GM19240 (cell line): Measurements from ENCODE around the gene LTBP2.

ENCODE experiments used
- DNase-seq: peaks from one replicate; pipeline ENCODE4 v3.0.0; 2011; ENCODE audit warnings: low spot score; ENCODE audit not compliant: insufficient read length

The LTBP2 gene

GRCh38 chr14:74508844-74509428 is 103.1 kb downstream of the LTBP2 start:
- DNase-seq: no peak

GRCh38 chr14:74508292-74508731 is 103.7 kb downstream of the LTBP2 start:
- DNase-seq: no peak

GRCh38 chr14:74507840-74508239 is 104.2 kb downstream of the LTBP2 start:
- DNase-seq: no peak

GRCh38 chr14:74507085-74507484 is 105.0 kb downstream of the LTBP2 start:
- DNase-seq: no peak

GRCh38 chr14:74506411-74506851 is 105.6 kb downstream of the LTBP2 start:
- no peak for DNase-seq

- no peak for DNase-seq
These were observed 106.2 kb downstream of the LTBP2 start for GRCh38 chr14:74505831-74506230.

- DNase-seq: no peak
These were observed 106.9 kb downstream of the LTBP2 start for GRCh38 chr14:74504874-74505720.

GRCh38 chr14:74504412-74504811 is 107.6 kb downstream of the LTBP2 start:
- no peak for DNase-seq

- DNase-seq: no peak
These were observed 108.1 kb downstream of the LTBP2 start for GRCh38 chr14:74503938-74504335.

GRCh38 chr14:74503291-74503937 is 108.6 kb downstream of the LTBP2 start:
- no peak for DNase-seq

GRCh38 chr14:74502236-74503019 is 109.6 kb downstream of the LTBP2 start:
- no peak for DNase-seq

- DNase-seq: no peak
These were observed 110.3 kb downstream of the LTBP2 start for GRCh38 chr14:74501691-74502090.

- DNase-seq: no peak
These were observed 110.9 kb downstream of the LTBP2 start for GRCh38 chr14:74501135-74501614.

- no peak for DNase-seq
These were observed 111.5 kb downstream of the LTBP2 start for GRCh38 chr14:74500417-74501134.

GRCh38 chr14:74495356-74495755 is 116.7 kb downstream of the LTBP2 start:
- no peak for DNase-seq

- peak; percentile 97 for DNase-seq
These were observed 118.4 kb downstream of the LTBP2 start, which contains the start of gene ISCA2 for GRCh38 chr14:74493343-74494261. ISCA2 (plus strand) TSS chr14:74493765; CDS start chr14:74493775, 10 bp downstream.

GRCh38 chr14:74492776-74493342 is 119.2 kb downstream of the LTBP2 start, which contains the start of gene NPC2:
NPC2 (minus strand) TSS chr14:74493305; CDS start chr14:74493274, 31 bp downstream.
- no peak for DNase-seq

- DNase-seq: no peak
These were observed 119.9 kb downstream of the LTBP2 start for GRCh38 chr14:74491956-74492775.
